PC-9 (cell line): ENCODE measurements around the gene WFIKKN1. TPM values are rescaled to one million over a fixed set of nuclear protein-coding genes. Genes with fewer than 3 reads are reported as not detected.
A peak's percentile ranks its signal among the peaks of the same experiment; 100 is the strongest.

Experiments
- BruUV-seq: library from RNA; stranded (reverse); fragments of 400-500 nt; replicated peaks from 2 replicates; lab custom pipeline; 2021; lab: Mats Ljungman, UMichigan
- CTCF ChIA-PET: fragments of 300-600 bp; sonication (Branson Sonifier 250); formaldehyde crosslinking; loops from one replicate; lab custom pipeline; 2022; ENCODE audit warnings: antibody characterized with exemption; lab: Charles Lee
- POLR2A ChIA-PET: fragments of 300-600 bp; sonication (Branson Sonifier 250); formaldehyde crosslinking; loops from one replicate; lab custom pipeline; 2022; ENCODE audit warnings: antibody characterized with exemption; ENCODE audit not compliant: unreplicated experiment; lab: Charles Lee
- DNase-seq, 2 experiments: peaks; one replicate each; pipeline versions ENCODE4 v3.0.0 to v3.0.0-alpha.2; 2015 to 2022; ENCODE audit warnings: mixed read lengths in 1 of 2
- H2AFZ ChIP-seq: fragments of 200-600 bp; sonication (generic); 2 replicates; pipeline ENCODE4 v1.8.1; 2017; ENCODE audit warnings: antibody characterized with exemption
- H3F3A ChIP-seq: fragments of 200-600 bp; sonication (generic); 2 replicates; pipeline ENCODE4 v1.8.1; 2017; ENCODE audit warnings: antibody characterized with exemption, mild to moderate bottlenecking, low read depth; ENCODE audit not compliant: insufficient read depth
- H3K27ac ChIP-seq: fragments of 200-600 bp; sonication (generic); 2 replicates; pipeline ENCODE4 v1.6.1; 2016; ENCODE audit warnings: mixed run types
- H3K27me3 ChIP-seq: fragments of 200-600 bp; sonication (generic); 2 replicates; pipeline ENCODE4 v1.6.1; 2016; ENCODE audit warnings: low read depth, mixed run types; ENCODE audit not compliant: insufficient read depth
- H3K36me3 ChIP-seq: fragments of 200-600 bp; sonication (generic); 2 replicates; pipeline ENCODE4 v1.6.1; 2016; ENCODE audit warnings: low read depth, mixed run types
- H3K4me1 ChIP-seq: fragments of 200-600 bp; sonication (generic); replicated peaks from 2 replicates; pipeline ENCODE4 v1.6.1; 2016; ENCODE audit warnings: mixed run types; ENCODE audit not compliant: insufficient read depth
- H3K4me2 ChIP-seq: fragments of 200-600 bp; sonication (generic); 2 replicates; pipeline ENCODE4 v1.6.1; 2017; ENCODE audit warnings: mixed run types
- H3K4me3 ChIP-seq: fragments of 200-600 bp; sonication (generic); 2 replicates; pipeline ENCODE4 v1.6.1; 2016; ENCODE audit warnings: mixed run types
- H3K79me2 ChIP-seq: fragments of 200-600 bp; sonication (generic); 2 replicates; pipeline ENCODE4 v1.6.1; 2017; ENCODE audit warnings: low read depth, mixed run types
- H3K9me2 ChIP-seq: fragments of 200-600 bp; sonication (generic); 2 replicates; pipeline ENCODE4 v1.8.1; 2017; ENCODE audit warnings: mild to moderate bottlenecking; ENCODE audit not compliant: insufficient read depth
- H3K9me3 ChIP-seq: fragments of 200-600 bp; sonication (generic); 2 replicates; pipeline ENCODE4 v1.8.1; 2016; ENCODE audit warnings: low read depth; ENCODE audit not compliant: insufficient read depth
- H4K20me1 ChIP-seq: fragments of 200-600 bp; sonication (generic); 2 replicates; pipeline ENCODE4 v1.8.1; 2017; ENCODE audit not compliant: insufficient read depth
- EZH2 ChIP-seq: fragments of 200-600 bp; sonication (generic); IDR thresholded peaks from 2 replicates; pipeline ENCODE4 v1.8.0; 2017; ENCODE audit warnings: antibody characterized with exemption, low read depth
- intact Hi-C: fragments of 100-400 bp; cut with micrococcal nuclease; formaldehyde crosslinking; loops from one replicate; pipeline ENCODE4 v1.10.0; 2022; ENCODE audit not compliant: unreplicated experiment
- total RNA-seq: library from RNA; stranded (reverse); gene quantifications from 2 replicates; pipeline ENCODE4 v1.2.3, GENCODE V29; 2021
- TF ChIP-seq, protein P1 (sequence below): fragments of 200-600 bp; sonication (generic); conservative IDR thresholded peaks from 2 replicates; pipeline ENCODE4 v1.6.1; 2017; ENCODE audit warnings: mixed run types, antibody characterized with exemption, mild to moderate bottlenecking, moderate library complexity

The WFIKKN1 gene
- total RNA-seq, 1 experiment from 2014 or later, result 6.9 TPM

DNA sequence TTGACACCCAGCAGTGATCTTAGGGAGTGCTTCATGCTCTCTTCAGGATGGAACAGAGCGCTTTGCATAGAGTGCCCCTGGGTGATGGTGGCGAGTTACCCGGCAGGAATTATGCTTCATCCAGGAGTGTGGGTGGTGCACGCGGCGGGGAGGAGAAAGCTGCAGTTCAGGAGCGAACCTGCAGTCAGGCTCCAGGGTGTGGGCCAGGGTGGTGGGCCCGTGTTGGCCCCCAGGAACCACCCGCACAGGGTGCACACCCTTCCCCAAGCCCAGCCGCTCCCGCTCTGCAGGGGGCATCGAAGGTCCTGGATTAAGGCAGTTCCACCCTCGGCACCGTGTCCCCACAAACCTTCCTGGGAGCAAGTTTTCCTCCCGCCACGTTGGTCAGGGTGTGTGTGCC, 37.0 kb upstream of the WFIKKN1 start:
- no peaks in the 10 kb centered on the region for H3K9me3 ChIP-seq
- H3K4me3 ChIP-seq, result peak overlapping the region; percentile 14; the same call in 1 of the 2 replicates
- no peaks in the 10 kb centered on the region for H3K36me3 ChIP-seq
- no TSS peak for BruUV-seq
- peaks cover 40% of the 10 kb centered on the region for H3K4me1 ChIP-seq
- H2AFZ ChIP-seq, result no peak overlapping the region
- no peaks in the 10 kb centered on the region for H3K27me3 ChIP-seq
- TF ChIP-seq, protein P1, sequence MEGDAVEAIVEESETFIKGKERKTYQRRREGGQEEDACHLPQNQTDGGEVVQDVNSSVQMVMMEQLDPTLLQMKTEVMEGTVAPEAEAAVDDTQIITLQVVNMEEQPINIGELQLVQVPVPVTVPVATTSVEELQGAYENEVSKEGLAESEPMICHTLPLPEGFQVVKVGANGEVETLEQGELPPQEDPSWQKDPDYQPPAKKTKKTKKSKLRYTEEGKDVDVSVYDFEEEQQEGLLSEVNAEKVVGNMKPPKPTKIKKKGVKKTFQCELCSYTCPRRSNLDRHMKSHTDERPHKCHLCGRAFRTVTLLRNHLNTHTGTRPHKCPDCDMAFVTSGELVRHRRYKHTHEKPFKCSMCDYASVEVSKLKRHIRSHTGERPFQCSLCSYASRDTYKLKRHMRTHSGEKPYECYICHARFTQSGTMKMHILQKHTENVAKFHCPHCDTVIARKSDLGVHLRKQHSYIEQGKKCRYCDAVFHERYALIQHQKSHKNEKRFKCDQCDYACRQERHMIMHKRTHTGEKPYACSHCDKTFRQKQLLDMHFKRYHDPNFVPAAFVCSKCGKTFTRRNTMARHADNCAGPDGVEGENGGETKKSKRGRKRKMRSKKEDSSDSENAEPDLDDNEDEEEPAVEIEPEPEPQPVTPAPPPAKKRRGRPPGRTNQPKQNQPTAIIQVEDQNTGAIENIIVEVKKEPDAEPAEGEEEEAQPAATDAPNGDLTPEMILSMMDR, result no peak
- no peak for TF ChIP-seq EZH2
- ChIA-PET CTCF (interaction anchor here (1.0 to 1.5 kb wide), 2 partner anchors 16 to 37 kb away, joined by 3 read pairs; no protein-coding TSS in a partner anchor), POLR2A (interaction anchor here (0.5 to 0.7 kb wide), 6 partner anchors 28 to 241 kb away, joined by 4 to 6 read pairs (median 4); no protein-coding TSS in a partner anchor)
- H3K4me2 ChIP-seq, result peak overlapping the region; percentile 99
- H4K20me1 ChIP-seq, result peaks cover 44% of the 10 kb centered on the region
- peak overlapping the region; percentile 76 for H3K27ac ChIP-seq
- DNase-seq, result no peak
- peaks cover 57% of the 10 kb centered on the region for H3K79me2 ChIP-seq
- intact Hi-C loops, result loop anchor here (1.0 to 2.0 kb wide), 3 partner anchors 33 to 55 kb away; partner anchors contain the start of genes METTL26 and WDR90
- no peaks in the 10 kb centered on the region for H3K9me2 ChIP-seq
- H3F3A ChIP-seq, result peaks cover 32% of the 10 kb centered on the region

DNA sequence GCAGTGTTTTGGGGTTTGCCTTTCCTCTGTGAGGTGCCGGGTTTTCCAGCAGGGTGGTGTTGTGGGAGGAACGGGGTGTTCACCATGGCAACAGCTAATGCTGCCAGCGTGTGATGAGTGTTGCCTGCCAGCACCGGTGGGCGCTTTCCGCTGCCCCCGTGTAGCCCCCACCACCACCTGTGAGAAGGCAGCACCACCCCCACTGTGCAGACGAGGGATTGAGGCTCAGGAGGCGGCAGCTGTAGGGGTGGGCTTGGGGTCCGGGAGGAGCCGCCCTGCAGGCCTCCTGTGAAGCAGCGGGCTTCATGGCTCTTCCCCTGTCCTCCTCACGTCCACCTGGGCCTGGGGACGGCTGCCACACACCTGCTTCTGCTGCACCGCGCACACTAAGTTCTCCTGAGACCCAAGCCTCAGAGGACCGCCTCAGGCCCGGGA, 35.7 kb upstream of the WFIKKN1 start:
- no peak overlapping the region for H3K4me2 ChIP-seq
- peaks cover 44% of the 10 kb centered on the region for H4K20me1 ChIP-seq
- H3K27me3 ChIP-seq, result no peaks in the 10 kb centered on the region
- peaks cover 40% of the 10 kb centered on the region for H3K4me1 ChIP-seq
- CTCF ChIA-PET, result no interaction called here
- BruUV-seq, result no TSS peak
- intact Hi-C loops, result no loop called here
- no peak overlapping the region for H2AFZ ChIP-seq
- H3K79me2 ChIP-seq, result peaks cover 59% of the 10 kb centered on the region
- H3K9me3 ChIP-seq, result no peaks in the 10 kb centered on the region
- peaks cover 37% of the 10 kb centered on the region for H3F3A ChIP-seq
- no peak overlapping the region for H3K4me3 ChIP-seq
- no peak for TF ChIP-seq EZH2
- TF ChIP-seq, protein P1, result no peak
- POLR2A ChIA-PET, result no interaction called here
- no peaks in the 10 kb centered on the region for H3K36me3 ChIP-seq
- no peak overlapping the region for H3K27ac ChIP-seq
- DNase-seq, result no peak
- no peaks in the 10 kb centered on the region for H3K9me2 ChIP-seq

DNA sequence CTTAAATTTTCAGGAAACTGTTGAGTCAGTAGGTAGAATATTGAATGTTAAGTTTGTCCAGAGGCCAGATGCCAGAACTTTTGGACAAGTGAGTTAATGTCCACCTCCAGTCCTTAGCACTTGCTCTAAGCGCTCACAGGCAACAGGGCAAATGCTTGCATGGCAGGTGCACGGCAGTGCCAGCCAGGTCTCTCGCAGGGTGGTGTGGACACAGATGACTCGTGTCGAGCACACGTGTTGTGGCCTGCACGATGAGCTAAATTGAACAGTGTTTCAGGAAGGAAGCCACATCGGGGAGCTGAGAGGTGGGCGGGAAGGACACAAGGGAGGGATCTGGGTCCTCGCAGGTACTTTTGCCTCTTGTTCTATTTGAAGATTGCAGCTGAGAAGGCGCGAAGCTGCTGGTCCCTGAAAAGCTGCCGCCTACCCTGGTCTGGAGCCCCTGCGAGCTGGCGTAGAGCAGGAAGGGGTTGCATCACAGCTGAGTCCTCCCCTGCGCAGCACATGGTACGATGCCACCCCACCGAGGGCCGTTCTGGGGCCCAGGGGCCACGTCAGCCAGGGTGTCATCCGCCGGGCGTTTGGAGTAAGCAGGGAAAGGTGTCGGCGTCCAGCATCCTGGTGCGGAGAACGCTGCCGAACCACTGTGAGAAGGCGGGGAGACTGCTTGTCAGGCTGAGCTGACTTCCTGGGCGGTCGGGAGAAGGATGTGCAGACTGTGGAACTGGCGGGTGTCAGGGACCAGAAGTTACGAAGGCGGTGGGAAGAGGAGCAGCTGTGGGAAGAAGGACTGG, 34.6 kb upstream of the WFIKKN1 start:
- TF ChIP-seq, protein P1, result no peak
- TF ChIP-seq EZH2, result no peak
- Histone ChIP-seq H3K27me3 (no peaks in the 10 kb centered on the region), H3K27ac (no peak overlapping the region), H4K20me1 (peaks cover 45% of the 10 kb centered on the region), H3K36me3 (no peaks in the 10 kb centered on the region), H3F3A (peaks cover 37% of the 10 kb centered on the region), H3K9me2 (no peaks in the 10 kb centered on the region), H3K4me1 (peaks cover 34% of the 10 kb centered on the region), H3K79me2 (peaks cover 50% of the 10 kb centered on the region), H3K4me2 (no peak overlapping the region), H2AFZ (no peak overlapping the region), H3K9me3 (no peaks in the 10 kb centered on the region), H3K4me3 (no peak overlapping the region)
- POLR2A ChIA-PET, result no interaction called here
- intact Hi-C loops, result no loop called here
- no peak for DNase-seq
- BruUV-seq, result no TSS peak
- CTCF ChIA-PET, result no interaction called here
